IMR-90 (cell line): ENCODE measurements around the gene ZNF280B.

ENCODE experiments used
- BHLHE40 ChIP-seq: fragments of 150-350 bp; IDR thresholded peaks from 2 replicates; pipeline ENCODE4 v1.6.1; 2016; ENCODE audit warnings: mild to moderate bottlenecking, low read depth, low read length
- CEBPB ChIP-seq: IDR thresholded peaks from 2 replicates; pipeline ENCODE4 v1.6.1; 2012; ENCODE audit warnings: low read depth, low read length, improper control_type of control experiment
- CHD1 ChIP-seq: IDR thresholded peaks from 2 replicates; pipeline ENCODE4 v1.6.1; 2012; ENCODE audit warnings: low read depth, low read length, improper control_type of control experiment
- CTCF ChIP-seq: conservative IDR thresholded peaks from 2 replicates; pipeline ENCODE4 v1.5.1; 2012; ENCODE audit warnings: mild to moderate bottlenecking, low read depth, low read length, improper control_type of control experiment
- MAFK ChIP-seq: IDR thresholded peaks from 2 replicates; pipeline ENCODE4 v1.6.1; 2012; ENCODE audit warnings: low read depth, low read length, improper control_type of control experiment
- MAZ ChIP-seq: IDR thresholded peaks from 2 replicates; pipeline ENCODE4 v1.6.1; 2012; ENCODE audit warnings: low read depth, mild to moderate bottlenecking, low read length, improper control_type of control experiment, moderate library complexity, borderline replicate concordance
- NFE2L2 ChIP-seq: fragments of 150-350 bp; IDR thresholded peaks from 2 replicates; pipeline ENCODE4 v1.6.1; 2016; ENCODE audit warnings: low read depth, mild to moderate bottlenecking, low read length
- POLR2A ChIP-seq: IDR thresholded peaks from 2 replicates; pipeline ENCODE4 v1.6.1; 2012; ENCODE audit warnings: mild to moderate bottlenecking, low read depth, low read length
- RAD21 ChIP-seq: IDR thresholded peaks from 2 replicates; pipeline ENCODE4 v1.6.1; 2012; ENCODE audit warnings: low read length, improper control_type of control experiment
- RCOR1 ChIP-seq: IDR thresholded peaks from 2 replicates; pipeline ENCODE4 v1.6.1; 2012; ENCODE audit warnings: mild to moderate bottlenecking, low read length, improper control_type of control experiment; ENCODE audit not compliant: insufficient replicate concordance
- RFX5 ChIP-seq: IDR thresholded peaks from 2 replicates; pipeline ENCODE4 v1.8.0; 2012; ENCODE audit warnings: low read depth, mild to moderate bottlenecking, low read length, moderate library complexity
- USF2 ChIP-seq: fragments of 150-350 bp; IDR thresholded peaks from 2 replicates; pipeline ENCODE4 v1.6.1; 2017; ENCODE audit warnings: mild to moderate bottlenecking, antibody characterized with exemption, low read length, low read depth

- no peak for TF ChIP-seq RAD21
- TF ChIP-seq CTCF, result no peak
- TF ChIP-seq POLR2A, result no peak
- no peak for TF ChIP-seq CHD1
- no peak for TF ChIP-seq BHLHE40
- TF ChIP-seq RCOR1, result no peak
- TF ChIP-seq USF2, result no peak
- TF ChIP-seq NFE2L2, result no peak
- no peak for TF ChIP-seq CEBPB
- no peak for TF ChIP-seq RFX5
- TF ChIP-seq MAZ, result no peak
- no peak for TF ChIP-seq MAFK
These were observed 62.0 kb downstream of the ZNF280B start for GRCh38 chr22:22446517-22446916.
